DMS114 treated with DMSO at 0.1 percent for 48 hours (cell line): ENCODE measurements around the gene PSAPL1.

Source experiments
- DNase-seq: peaks from one replicate; lab custom pipeline; 2025; ENCODE audit not compliant: unreplicated experiment; lab: John Stamatoyannopoulos, UW

The PSAPL1 gene

GRCh38 chr4:7398788-7399439 lies 35.8 kb downstream of the PSAPL1 start:
- no peak for DNase-seq

DNA sequence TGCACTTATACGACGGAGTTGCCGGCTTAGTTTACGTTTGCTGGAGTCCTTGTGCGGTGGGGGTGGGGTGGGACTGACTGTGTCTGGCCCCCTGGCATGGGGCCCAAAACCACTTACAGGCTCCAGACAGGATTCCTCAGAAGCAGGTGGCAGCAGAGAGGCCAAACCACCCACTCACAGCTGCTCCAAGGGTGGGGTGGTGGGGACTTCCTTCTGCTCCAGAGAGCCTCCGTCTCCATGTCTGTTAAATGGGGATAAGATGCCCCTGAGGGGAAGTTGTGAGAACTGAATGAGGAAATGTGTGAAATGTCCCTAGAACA lies 36.7 kb downstream of the PSAPL1 start:
- DNase-seq: no peak

DNA sequence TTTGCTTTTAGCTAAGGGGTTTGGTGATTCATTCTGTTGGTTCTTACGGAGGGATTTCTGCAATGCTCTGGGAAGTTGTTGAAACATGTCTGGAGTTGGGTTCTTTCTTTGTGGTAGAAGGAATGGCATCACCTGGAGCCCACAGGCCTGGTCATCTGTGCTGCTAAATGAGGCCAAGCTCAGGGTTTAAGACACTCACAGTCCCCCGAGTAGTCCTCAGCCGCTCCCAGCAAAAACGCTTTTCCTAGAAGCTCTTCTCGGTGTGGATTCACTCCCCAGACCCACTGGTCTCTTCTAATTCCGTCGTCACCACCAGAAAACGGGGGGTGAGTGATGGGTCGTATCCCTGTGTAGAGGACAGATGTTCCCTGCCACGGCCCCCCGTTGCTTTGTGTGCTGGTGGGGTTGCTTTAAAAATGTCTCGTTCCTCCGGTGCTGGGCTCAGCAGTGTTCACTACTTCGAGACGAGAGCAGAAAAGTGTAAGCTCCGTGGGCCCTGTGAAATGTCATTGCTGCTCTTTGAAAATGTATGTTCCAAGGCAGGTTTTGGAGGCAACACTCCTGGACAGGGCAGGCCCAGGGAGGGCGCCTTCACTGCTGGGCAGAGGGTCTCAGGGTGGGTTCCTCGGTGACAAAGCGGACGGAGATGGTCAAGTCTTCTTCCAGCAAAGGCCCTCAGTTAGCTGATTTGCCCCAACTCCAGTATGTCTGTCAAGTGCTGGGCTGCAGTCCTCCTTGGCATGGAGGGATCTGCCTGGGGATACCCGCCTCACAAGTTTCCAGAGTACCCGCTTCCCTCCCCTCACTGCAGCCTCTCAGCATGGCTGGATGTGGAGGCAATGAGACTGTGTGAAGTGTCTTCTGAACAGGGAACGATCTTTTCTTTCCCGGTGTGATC lies 37.3 kb downstream of the PSAPL1 start:
- DNase-seq: no peak

GRCh38 chr4:7396186-7396910 lies 38.4 kb downstream of the PSAPL1 start:
- DNase-seq: no peak

- no peak for DNase-seq
Measured at GRCh38 chr4:7395645-7396044, 39.1 kb downstream of the PSAPL1 start.

- no peak for DNase-seq
Measured at GRCh38 chr4:7394681-7395451, 39.9 kb downstream of the PSAPL1 start.

GRCh38 chr4:7393601-7394575 lies 40.8 kb downstream of the PSAPL1 start:
- DNase-seq: no peak

GRCh38 chr4:7392438-7393421 lies 42.0 kb downstream of the PSAPL1 start:
- no peak for DNase-seq

- DNase-seq: no peak
Measured at GRCh38 chr4:7391637-7392437, 42.9 kb downstream of the PSAPL1 start.

DNA sequence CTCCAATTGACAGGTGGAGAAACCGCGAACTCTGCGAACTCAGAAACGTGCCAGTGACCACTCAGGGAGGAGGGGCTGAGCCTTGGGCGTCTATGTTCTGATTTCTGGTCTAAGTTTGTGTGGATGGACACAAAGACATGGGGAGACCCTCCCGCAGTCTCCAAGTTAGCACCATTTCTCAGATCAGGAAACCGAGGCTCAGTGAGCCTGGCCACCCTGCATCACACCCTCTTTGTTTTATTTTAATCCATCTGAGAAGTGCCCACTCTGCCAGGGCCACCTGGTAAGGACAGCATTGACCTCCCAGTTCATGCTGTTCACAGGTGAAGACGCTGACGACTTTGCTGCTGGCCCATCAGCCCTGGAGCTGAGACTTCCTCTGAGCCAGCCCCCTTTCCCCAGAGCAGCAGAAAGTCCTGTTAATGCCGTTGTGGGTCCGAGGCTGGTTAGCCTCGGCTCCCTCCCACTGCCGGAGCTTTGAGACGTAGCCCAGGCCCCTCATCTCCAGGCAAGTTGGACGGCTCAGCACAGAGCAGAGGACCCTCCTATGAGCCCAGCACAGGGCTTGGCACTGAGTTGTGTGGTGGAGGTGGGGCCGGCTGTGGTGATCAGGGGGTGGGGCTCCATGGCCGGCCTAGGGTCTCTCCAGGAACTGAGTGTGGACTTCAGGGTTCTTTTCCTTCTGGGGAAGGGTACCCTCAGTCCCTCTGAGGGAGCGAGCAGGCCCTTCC lies 43.7 kb downstream of the PSAPL1 start:
- no peak for DNase-seq

DNA sequence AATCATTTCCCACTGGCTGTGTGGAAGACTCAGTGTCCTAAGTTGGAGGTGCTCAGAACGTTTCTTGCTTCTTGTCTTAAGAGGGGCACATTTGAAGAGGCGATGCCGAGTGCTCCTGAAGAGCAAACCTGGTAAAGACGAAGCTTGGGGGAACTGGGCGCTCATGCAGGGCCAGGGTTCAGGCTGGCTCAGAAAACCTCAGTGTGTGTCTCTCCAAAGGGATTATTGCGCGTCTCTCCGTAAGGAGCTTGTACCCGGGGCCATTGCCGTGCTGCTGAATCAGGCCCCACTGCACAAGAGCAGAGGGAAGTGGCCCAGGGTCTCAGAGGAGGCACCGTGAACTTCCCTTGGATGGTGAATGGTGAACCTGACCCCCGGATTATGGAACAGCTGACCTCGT lies 44.4 kb downstream of the PSAPL1 start:
- no peak for DNase-seq

DNA sequence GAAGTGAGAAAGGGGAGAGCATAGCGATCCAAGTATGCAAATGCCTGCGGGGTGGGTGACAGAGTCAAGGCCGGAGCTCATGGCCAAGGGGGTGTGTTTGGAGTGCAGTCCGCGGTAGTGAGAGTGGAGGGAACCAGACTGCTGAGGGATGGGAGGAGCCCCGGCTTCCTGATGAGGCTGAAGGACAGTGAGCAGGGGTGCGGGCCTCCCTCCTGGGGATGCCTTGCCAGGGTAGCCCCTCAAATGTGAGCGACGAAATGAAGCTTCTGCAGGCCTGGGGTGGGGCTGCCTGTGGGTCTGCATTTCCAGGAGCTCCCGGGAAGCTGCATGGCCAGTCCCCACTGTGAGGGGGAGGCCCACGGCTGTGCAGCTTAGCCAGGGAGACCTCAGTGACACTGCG lies 45.0 kb downstream of the PSAPL1 start:
- no peak for DNase-seq

DNA sequence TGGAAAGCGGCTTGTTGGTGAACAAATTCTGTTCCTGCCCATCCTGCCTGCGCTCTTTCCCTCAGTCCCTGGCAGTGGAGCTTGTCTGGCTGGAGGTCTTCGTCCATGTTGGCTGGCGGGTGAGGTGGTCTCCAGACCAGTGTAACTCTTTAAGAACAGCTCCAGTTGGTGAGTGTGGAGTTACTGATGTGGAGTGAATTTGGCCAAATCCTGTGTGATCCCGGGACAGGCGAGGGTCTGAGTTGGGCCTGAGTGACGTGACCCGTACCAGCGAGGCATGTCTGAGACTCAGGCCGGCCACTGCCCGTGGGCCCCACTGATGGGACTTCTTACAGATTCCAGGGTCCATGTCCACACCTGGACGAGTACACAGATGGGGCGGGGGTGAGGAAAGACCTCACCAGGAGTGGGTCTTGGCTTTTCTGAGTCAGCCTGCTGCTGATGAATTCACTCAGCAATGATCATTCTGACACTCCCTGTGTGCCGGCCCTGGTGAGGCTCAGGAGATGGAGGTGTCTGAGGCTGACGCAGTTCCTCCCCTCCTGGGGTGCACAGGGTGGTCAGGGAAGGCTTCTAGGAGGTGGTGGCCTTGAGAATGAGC lies 45.5 kb downstream of the PSAPL1 start:
- no peak for DNase-seq

GRCh38 chr4:7388627-7389026 lies 46.1 kb downstream of the PSAPL1 start:
- no peak for DNase-seq

GRCh38 chr4:7387925-7388324 lies 46.8 kb downstream of the PSAPL1 start:
- DNase-seq: no peak

DNA sequence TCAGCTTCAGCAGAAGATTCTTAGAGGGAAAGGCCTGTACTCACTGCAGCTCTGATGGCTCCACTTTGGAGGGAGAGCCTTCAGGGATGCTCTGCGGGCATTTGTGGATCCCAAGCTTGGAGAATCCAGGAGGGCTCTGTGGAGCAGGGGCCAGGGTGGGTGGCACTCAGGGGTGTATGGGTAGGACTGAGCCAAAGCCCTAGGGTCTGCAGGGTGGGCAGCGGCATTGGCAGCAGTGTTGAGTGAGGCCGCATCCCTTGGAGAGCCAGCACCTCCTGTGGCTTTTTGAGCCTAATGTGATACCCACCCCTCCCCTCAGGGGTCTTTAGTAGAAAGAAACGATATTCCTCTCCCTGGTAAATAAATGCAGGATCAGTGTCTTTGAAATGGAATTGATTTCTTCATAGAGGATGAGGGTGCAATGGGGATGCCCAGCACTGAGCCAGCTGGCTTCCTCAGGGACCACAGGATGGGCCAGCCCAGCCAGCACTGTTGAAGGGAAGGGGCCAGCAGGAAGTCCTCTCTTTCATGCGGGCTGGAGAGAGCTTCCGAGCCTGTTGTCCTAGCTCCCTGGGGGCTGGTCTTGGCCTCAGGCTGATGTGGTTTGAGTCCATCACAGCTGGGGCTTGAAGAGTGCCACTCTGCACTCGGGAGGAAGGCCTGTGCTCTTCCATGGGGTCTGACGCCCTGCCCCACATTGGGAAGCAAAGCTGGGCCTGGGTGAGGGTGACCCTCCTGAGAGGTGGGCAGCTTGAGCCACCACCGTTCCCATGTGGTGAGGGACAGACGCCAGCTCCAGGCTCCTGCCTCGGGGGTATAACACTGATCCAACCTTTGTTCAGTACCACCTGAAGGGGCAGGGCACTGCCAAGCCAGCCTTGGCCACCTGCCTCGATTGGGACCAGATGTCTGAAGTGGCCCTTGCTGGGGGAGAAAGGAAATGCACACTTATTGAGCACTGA lies 49.5 kb downstream of the PSAPL1 start:
- DNase-seq: no peak
